Urinary bladder (tissue), 4 donors: Measurements from ENCODE around the gene ITGB1BP2. TPM values are rescaled to one million over a fixed set of nuclear protein-coding genes. Genes with fewer than 3 reads are reported as not detected.
"Not testable (repeated sequence)": the region's sequence is repeated elsewhere in the genome, so short reads cannot be mapped to it uniquely, and the experiment has no call there.

Source experiments
- DNase-seq: peaks from one replicate; pipeline ENCODE4 v3.0.0-alpha.2; 2015; ENCODE audit errors: extremely low spot score
- H3K27ac ChIP-seq: one replicate; pipeline ENCODE4 v1.5.1; 2013; ENCODE audit warnings: low read depth, mild to moderate bottlenecking, moderate library complexity
- H3K36me3 ChIP-seq: one replicate; pipeline ENCODE4 v1.6.1; 2013; ENCODE audit warnings: mild to moderate bottlenecking, moderate library complexity; ENCODE audit not compliant: insufficient read depth
- H3K4me1 ChIP-seq: one replicate; pipeline ENCODE4 v1.6.1; 2013; ENCODE audit warnings: mild to moderate bottlenecking, moderate library complexity; ENCODE audit not compliant: insufficient read depth
- H3K4me3 ChIP-seq: one replicate; pipeline ENCODE4 v1.5.1; 2013; ENCODE audit warnings: low read depth, low read length
- WGBS: extraction: QIAGEN DNeasy Blood & Tissue Kit; methylation state at CpG from one replicate; pipeline ENCODE4 v1.1.7; 2013; 5-methylcytosine and 5-hydroxymethylcytosine counted together
- polyA plus RNA-seq: library from polyadenylated mRNA; stranded (reverse); fragments of 200-250 nt; gene quantifications from one replicate; pipeline ENCODE4 v1.2.3, GENCODE V29; 2013
- total RNA-seq: library from RNA; depleted of rRNA; stranded (reverse); fragments of >200 nt; gene quantifications from one replicate; pipeline ENCODE4 v1.2.3, GENCODE V29; 2014
- donor health status: healthy with polysubstance abuse.
- donor health status: healthy.

The ITGB1BP2 gene
- total and polyA plus RNA-seq, 2 donors = 11.1 to 19.6 TPM

GRCh38 chrX:71285929-71286328, 15.6 kb upstream of the ITGB1BP2 start:
- H3K4me3 ChIP-seq = no peak overlapping the region

DNA sequence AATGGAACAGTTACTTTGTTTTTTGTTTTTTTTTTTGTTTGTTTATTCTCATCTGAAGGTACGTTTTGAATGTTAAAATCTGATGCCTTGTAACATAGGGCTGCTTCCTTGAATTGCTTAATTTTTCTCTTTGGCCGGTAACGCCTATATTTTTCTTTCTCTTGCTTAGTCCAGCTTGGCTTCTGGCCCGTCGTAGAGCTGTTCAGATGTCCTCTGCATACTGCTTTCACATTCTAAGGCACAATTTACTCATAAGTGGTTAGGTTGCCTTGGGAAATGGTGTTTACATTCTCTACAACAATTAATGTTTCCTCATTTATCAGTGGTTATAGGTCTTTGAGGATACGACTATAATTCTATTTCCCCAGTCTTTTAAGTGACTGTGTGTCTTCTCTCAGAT, 10.2 kb upstream of the ITGB1BP2 start:
- WGBS = 58% methylated on average over 6 of the region's 6 CpGs
- Histone ChIP-seq H3K36me3 (no peaks in the 10 kb centered on the region), H3K27ac (no peak overlapping the region), H3K4me3 (no peak overlapping the region), H3K4me1 (no peaks in the 10 kb centered on the region)
- no peak for DNase-seq

More at GRCh38 chrX:71285929-71286328, 15.6 kb upstream of the ITGB1BP2 start:
- Histone ChIP-seq H3K4me1 (no peaks in the 10 kb centered on the region), H3K27ac (no peak overlapping the region), H3K36me3 (no peaks in the 10 kb centered on the region)
- DNase-seq = no peak

GRCh38 chrX:71292669-71293365, 8.7 kb upstream of the ITGB1BP2 start:
- H3K27ac ChIP-seq = no peak overlapping the region
- H3K36me3 ChIP-seq = peaks cover 3% of the 10 kb centered on the region
- WGBS = 76% methylated on average over 7 of the region's 7 CpGs
- H3K4me1 ChIP-seq = no peaks in the 10 kb centered on the region
- DNase-seq = no peak
- H3K4me3 ChIP-seq = no peak overlapping the region

GRCh38 chrX:71296806-71297205, 4.7 kb upstream of the ITGB1BP2 start:
- Histone ChIP-seq H3K36me3 (peaks cover 5% of the 10 kb centered on the region), H3K4me1 (no peaks in the 10 kb centered on the region), H3K4me3 (no peak overlapping the region), H3K27ac (no peak overlapping the region)
- DNase-seq = no peak
- WGBS = 96% methylated on average over 6 of the region's 6 CpGs

GRCh38 chrX:71298119-71298518, 3.4 kb upstream of the ITGB1BP2 start:
- 65% methylated on average over 3 of the region's 3 CpGs for WGBS
- no peak for DNase-seq
- no peak overlapping the region for H3K27ac ChIP-seq
- no peak overlapping the region for H3K4me3 ChIP-seq
- H3K4me1 ChIP-seq = no peaks in the 10 kb centered on the region
- H3K36me3 ChIP-seq = peaks cover 5% of the 10 kb centered on the region

- 76% methylated on average over 7 of the region's 7 CpGs for WGBS
- H3K27ac ChIP-seq, H3K4me1 ChIP-seq, H3K36me3 ChIP-seq, H3K4me3 ChIP-seq, DNase-seq: not testable (repeated sequence)
Measured at GRCh38 chrX:71300064-71300463, 1.5 kb upstream of the ITGB1BP2 start.

DNA sequence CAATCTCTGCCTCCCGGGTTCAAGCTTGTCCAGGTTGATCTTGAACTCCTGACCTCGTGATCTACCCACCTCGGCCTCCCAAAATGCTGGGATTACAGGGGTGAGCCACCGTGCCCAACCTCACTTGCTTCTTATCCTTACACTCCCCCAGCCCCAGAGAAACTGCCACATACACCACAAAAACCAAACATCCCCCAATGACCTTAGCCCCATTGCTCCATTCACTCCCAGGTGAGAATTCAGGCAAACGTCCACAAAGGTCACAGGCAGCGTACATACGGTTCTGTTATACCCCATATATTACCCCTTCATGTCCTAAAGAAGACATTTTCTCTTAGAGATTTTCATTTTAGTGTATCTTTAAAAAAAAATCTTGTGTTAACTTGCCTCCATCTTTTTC, 1.1 kb upstream of the ITGB1BP2 start:
- DNase-seq = not testable (repeated sequence)
- 78% methylated on average over 7 of the region's 7 CpGs for WGBS

DNA sequence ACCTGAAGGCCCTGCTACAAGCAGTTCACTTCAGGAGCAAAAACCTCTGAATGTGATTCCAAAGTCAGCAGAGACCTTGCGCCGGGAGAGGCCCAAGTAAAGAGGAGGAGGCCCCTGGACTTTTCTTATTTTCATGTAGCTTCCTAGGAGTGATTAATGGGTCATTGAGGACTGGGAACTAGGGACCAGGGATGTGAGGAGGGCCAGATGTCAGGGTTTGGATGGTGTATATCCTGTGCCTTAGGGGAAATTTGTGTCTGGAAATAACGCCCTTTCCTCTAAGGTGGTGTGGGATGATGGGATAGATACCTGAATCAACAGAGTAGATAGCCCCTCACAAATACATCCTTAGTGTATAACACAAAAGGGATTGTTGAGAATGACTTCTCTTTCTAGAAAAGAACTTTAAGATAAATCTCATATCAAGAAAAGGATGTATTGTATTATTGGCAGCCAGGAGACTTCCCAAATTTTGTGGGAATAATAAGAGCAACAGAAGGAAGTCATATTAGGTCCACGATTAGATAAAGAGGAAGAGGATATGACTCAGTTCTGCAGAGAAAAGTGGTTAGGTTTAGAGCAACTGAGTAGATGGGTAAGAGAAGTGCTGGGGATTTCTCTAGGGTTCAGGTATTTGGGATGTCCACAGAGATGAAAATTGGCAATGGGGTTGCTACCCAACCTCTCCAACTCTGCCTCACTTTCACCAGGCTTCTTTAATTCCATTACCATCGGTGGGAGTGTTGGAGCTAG, 1.1 kb downstream of the ITGB1BP2 start:
- DNase-seq = no peak
- H3K4me1 ChIP-seq = no peaks in the 10 kb centered on the region
- H3K27ac ChIP-seq = no peak overlapping the region
- peaks cover 1% of the 10 kb centered on the region for H3K36me3 ChIP-seq
- H3K4me3 ChIP-seq = no peak overlapping the region
- 55% methylated on average over 5 of the region's 5 CpGs for WGBS

More for the DNA sequence above, 1.1 kb upstream of the ITGB1BP2 start:
- not testable (repeated sequence) for H3K36me3 ChIP-seq, H3K4me1 ChIP-seq, H3K4me3 ChIP-seq, H3K27ac ChIP-seq

- Histone ChIP-seq H3K4me1 (no peaks in the 10 kb centered on the region), H3K27ac (no peak overlapping the region), H3K36me3 (no peaks in the 10 kb centered on the region), H3K4me3 (no peak overlapping the region)
- 94% methylated on average over 2 of the region's 2 CpGs for WGBS
- no peak for DNase-seq
Measured at GRCh38 chrX:71304561-71304960, 3.0 kb downstream of the ITGB1BP2 start.

GRCh38 chrX:71315917-71316316, 14.4 kb downstream of the ITGB1BP2 start:
- H3K4me3 ChIP-seq = no peak overlapping the region
- H3K4me1 ChIP-seq = no peaks in the 10 kb centered on the region
- H3K36me3 ChIP-seq = no peaks in the 10 kb centered on the region
- H3K27ac ChIP-seq = no peak overlapping the region
- DNase-seq = no peak
- 52% methylated on average over 7 of the region's 7 CpGs for whole genome bisulfite sequencing

GRCh38 chrX:71316959-71317358, 15.4 kb downstream of the ITGB1BP2 start:
- DNase-seq, H3K27ac ChIP-seq, H3K4me3 ChIP-seq, H3K36me3 ChIP-seq, H3K4me1 ChIP-seq: not testable (repeated sequence)
- WGBS = no CpG with 5 or more reads among the region's 1 CpG

GRCh38 chrX:71320126-71320525, 18.6 kb downstream of the ITGB1BP2 start:
- no peak overlapping the region for H3K4me3 ChIP-seq
- H3K27ac ChIP-seq = no peak overlapping the region
- no peak for DNase-seq
- H3K4me1 ChIP-seq = no peaks in the 10 kb centered on the region
- peaks cover 1% of the 10 kb centered on the region for H3K36me3 ChIP-seq
- WGBS = 80% methylated on average over 1 of the region's 1 CpG

GRCh38 chrX:71321731-71322130, 20.2 kb downstream of the ITGB1BP2 start:
- DNase-seq = no peak
- no peaks in the 10 kb centered on the region for H3K4me1 ChIP-seq
- no peak overlapping the region for H3K27ac ChIP-seq
- WGBS = 25% methylated on average over 1 of the region's 1 CpG
- peaks cover 1% of the 10 kb centered on the region for H3K36me3 ChIP-seq
- H3K4me3 ChIP-seq = no peak overlapping the region

GRCh38 chrX:71324452-71324851, 22.9 kb downstream of the ITGB1BP2 start:
- DNase-seq, H3K4me1 ChIP-seq, H3K27ac ChIP-seq, H3K36me3 ChIP-seq, H3K4me3 ChIP-seq: not testable (repeated sequence)
- WGBS = 98% methylated on average over 11 of the region's 11 CpGs
